Measurements from ENCODE around the gene RP9.

RP9 gene

GRCh38 chr7:33062023-33062781, 47.0 kb downstream of the RP9 start, which contains the start of gene NT5C3A:
Gene NT5C3A (minus strand): TSS chr7:33062776. CDS start chr7:33062705, 71 bp downstream.
- peak in 1 of 4 experiments; percentile 26 for DNase-seq

GRCh38 chr7:33061282-33061937, 47.8 kb downstream of the RP9 start:
- DNase-seq: no peak

GRCh38 chr7:33059635-33060034, 49.6 kb downstream of the RP9 start:
- no peak for DNase-seq

GRCh38 chr7:33055158-33055557, 54.0 kb downstream of the RP9 start:
- DNase-seq: no peak

- DNase-seq: no peak
Measured at GRCh38 chr7:33054261-33054964, 54.8 kb downstream of the RP9 start.

- no peak for DNase-seq
Measured at GRCh38 chr7:33053721-33054120, 55.5 kb downstream of the RP9 start.

- DNase-seq: no peak
Measured at GRCh38 chr7:33050535-33051318, 58.5 kb downstream of the RP9 start.

GRCh38 chr7:33048704-33049103, 60.5 kb downstream of the RP9 start:
- no peak for DNase-seq

GRCh38 chr7:33048257-33048656, 60.9 kb downstream of the RP9 start:
- DNase-seq: no peak

GRCh38 chr7:33044986-33045385, 64.2 kb downstream of the RP9 start:
- no peak for DNase-seq

All from activated CD4-positive, CD25-positive, alpha-beta regulatory T cell (primary cell).